LNCaP clone FGC (cell line): ENCODE data around the gene RARA.
A peak's percentile ranks its signal among the peaks of the same experiment; 100 is the strongest.

ENCODE experiments used
- DNase-seq: peaks from one replicate; pipeline ENCODE4 v3.0.0-alpha.2; 2011; ENCODE audit warnings: low read depth
- H3K4me3 ChIP-seq: 2 replicates; pipeline ENCODE4 v1.5.1; 2011; ENCODE audit warnings: mild to moderate bottlenecking, low read depth, low read length, control low read depth
- CTCF ChIP-seq: IDR thresholded peaks from 2 replicates; pipeline ENCODE4 v1.5.1; 2012; ENCODE audit warnings: mild to moderate bottlenecking; ENCODE audit not compliant: control insufficient read depth, insufficient read depth; ENCODE audit errors: extremely low read depth

Gene RARA

GRCh38 chr17:40351359-40352236 lies 42.6 kb downstream of the RARA start:
- DNase-seq = no peak
- no peak overlapping the region for H3K4me3 ChIP-seq

GRCh38 chr17:40352237-40352778 lies 43.3 kb downstream of the RARA start:
- no peak for DNase-seq
- no peak for TF ChIP-seq CTCF
- no peak overlapping the region for H3K4me3 ChIP-seq

More at GRCh38 chr17:40351359-40352236, 42.6 kb downstream of the RARA start:
- TF ChIP-seq CTCF = no peak

GRCh38 chr17:40352779-40353394 lies 43.9 kb downstream of the RARA start:
- DNase-seq = no peak
- no peak for TF ChIP-seq CTCF
- no peak overlapping the region for H3K4me3 ChIP-seq

GRCh38 chr17:40354221-40355122 lies 45.5 kb downstream of the RARA start:
- no peak for TF ChIP-seq CTCF
- DNase-seq = no peak
- no peak overlapping the region for H3K4me3 ChIP-seq

GRCh38 chr17:40355123-40355803 lies 46.3 kb downstream of the RARA start:
- TF ChIP-seq CTCF = peak; percentile 89
- H3K4me3 ChIP-seq = no peak overlapping the region
- DNase-seq = no peak
